ENCODE data around the gene SREBF1.
"Not testable (repeated sequence)": the region's sequence is repeated elsewhere in the genome, so short reads cannot be mapped to it uniquely, and the experiment has no call there.

Gene SREBF1

DNA sequence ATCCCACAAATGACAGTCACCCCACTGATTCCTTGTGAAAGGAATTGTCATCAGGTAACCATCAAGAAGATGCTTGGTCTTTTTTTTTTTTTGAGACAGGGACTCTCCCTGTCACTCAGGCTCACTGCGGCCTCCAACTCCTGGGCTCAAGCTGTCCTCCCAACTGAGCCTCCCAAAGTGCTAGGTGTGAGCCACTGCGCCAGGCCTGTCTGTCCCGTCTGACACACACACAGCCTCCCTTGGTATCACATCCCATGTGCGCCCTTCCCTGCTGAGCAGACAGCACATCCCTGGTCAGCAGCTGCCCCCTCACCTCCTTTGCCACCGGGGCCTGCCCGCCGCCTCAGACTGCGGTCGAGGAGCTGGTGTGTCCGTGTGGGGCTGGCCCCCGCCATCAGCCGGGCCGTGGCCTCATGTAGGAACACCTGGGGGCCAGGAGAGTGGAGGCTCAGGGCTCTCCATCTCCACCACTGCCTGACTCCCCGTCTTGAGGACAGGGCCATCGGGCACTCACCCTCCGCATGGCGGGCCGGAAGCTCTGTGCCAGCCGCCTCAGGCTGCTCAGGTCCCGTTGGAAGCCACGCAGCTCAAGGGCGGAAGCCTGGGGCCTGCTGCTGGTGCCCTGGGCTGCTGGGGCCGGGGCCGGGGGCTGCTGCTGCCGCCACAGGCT, 23.6 kb downstream of the SREBF1 start:
- Histone ChIP-seq H3K4me1 (ENCODE audit: control insufficient read depth, insufficient read depth, low read length) (peaks cover 22% of the 10 kb centered on the region), H3K27me3 (replicated peaks; ENCODE audit: control insufficient read depth, insufficient read depth, low read length) (no peaks in the 10 kb centered on the region), H3K4me3 (ENCODE audit: low read length) (no peak overlapping the region), H3K36me3 (ENCODE audit: control insufficient read depth, insufficient read depth, low read length, severe bottlenecking) (peaks cover 63% of the 10 kb centered on the region), H3K9ac (ENCODE audit: low read length) (no peak overlapping the region), H3K9me3 (ENCODE audit: control insufficient read depth, low read length) (no peaks in the 10 kb centered on the region)
- no peak for DNase-seq (ENCODE audit: low read depth)

DNA sequence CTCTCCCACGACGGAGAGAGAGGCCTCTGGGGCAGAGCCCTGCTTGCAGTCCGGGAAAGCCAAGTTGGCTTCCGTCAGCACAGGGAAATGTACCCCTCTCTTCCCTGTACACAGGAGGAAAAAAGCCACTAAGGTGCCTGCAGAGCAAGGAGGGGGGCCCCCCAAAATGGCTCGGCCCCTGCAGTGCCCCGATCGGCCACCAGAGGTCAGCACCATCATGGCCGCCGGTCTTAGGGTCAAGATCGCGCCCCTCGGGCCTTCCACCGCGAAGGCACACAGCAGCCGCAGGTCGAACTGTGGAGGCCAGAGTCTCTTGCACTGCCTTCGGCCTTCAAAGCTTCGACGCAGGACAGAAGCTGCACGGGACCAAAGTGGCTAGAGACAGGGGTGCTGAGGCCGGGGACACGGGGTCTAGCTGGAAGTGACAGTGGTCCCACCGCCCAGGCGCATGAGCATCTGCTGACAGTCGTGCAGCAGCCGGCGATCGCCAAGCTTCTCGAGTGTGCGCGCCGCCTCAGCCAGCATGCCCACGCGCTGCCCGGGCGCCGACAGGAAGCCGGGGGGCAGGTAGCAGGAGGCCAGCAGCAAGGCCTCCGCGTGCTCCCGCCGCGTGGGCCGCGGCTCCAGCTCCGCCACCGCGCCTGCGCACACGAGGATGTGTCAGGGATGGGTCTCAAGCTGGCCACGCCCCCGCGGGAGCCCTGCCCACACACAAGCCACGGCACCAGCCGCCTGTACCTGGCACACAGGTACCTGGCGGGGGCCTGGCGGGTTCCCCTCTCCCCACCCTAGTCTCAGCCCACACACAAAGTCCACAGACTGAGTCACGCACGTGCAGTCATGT, 24.4 kb downstream of the SREBF1 start:
- Histone ChIP-seq H3K9me3 (ENCODE audit: control insufficient read depth, low read length) (no peaks in the 10 kb centered on the region), H3K27me3 (replicated peaks; ENCODE audit: control insufficient read depth, insufficient read depth, low read length) (no peaks in the 10 kb centered on the region), H3K4me3 (ENCODE audit: low read length) (no peak overlapping the region), H3K9ac (ENCODE audit: low read length) (no peak overlapping the region), H3K36me3 (ENCODE audit: control insufficient read depth, insufficient read depth, low read length, severe bottlenecking) (peaks cover 58% of the 10 kb centered on the region), H3K4me1 (ENCODE audit: control insufficient read depth, insufficient read depth, low read length) (peaks cover 19% of the 10 kb centered on the region)
- DNase-seq (ENCODE audit: low read depth) = peak; percentile 71

DNA sequence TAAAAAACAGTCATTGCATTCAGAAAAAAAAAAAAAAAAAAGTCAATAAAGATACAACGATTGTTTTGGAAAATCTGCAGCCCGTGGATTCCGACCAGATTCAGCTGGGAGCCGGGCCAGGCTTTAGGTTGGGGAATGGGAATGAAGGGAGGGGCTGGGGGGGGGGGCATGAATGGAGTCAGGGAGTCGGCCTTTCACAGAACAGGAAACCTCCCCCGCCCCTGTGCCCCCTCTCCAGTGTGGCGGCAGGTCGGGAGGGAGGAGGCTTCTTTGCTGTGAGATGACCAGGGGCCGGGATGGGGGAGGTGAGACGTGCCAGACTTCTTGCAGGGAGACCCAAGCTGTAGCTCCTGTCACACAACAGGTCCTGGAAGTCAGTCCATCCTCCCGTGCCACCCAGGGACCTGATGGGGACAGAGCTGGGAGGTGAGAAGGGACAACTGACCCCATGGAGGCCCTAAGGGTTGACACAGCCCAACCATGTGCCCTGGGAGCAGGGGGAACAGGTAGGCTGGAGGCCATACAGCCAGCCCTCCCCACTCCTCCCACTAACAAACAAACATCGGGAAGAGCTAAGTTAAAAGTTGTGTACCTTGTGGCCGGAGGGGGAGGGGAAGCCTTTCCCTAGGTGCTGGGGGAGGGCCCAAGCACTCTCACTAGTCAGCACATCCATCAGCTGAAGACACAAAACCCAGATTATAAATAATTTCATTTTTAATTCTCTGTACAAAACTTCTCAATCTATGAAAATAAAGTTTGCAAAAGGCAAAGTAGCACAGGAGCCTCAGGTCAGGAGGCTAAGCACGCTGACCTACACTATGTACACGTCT, 25.2 kb downstream of the SREBF1 start:
- no peaks in the 10 kb centered on the region for H3K9me3 ChIP-seq (ENCODE audit: control insufficient read depth, low read length)
- peaks cover 19% of the 10 kb centered on the region for H3K4me1 ChIP-seq (ENCODE audit: control insufficient read depth, insufficient read depth, low read length)
- no peak for DNase-seq (ENCODE audit: low read depth)
- H3K9ac ChIP-seq (ENCODE audit: low read length) = no peak overlapping the region
- peaks cover 50% of the 10 kb centered on the region for H3K36me3 ChIP-seq (ENCODE audit: control insufficient read depth, insufficient read depth, low read length, severe bottlenecking)
- no peaks in the 10 kb centered on the region for H3K27me3 ChIP-seq (replicated peaks; ENCODE audit: control insufficient read depth, insufficient read depth, low read length)
- no peak overlapping the region for H3K4me3 ChIP-seq (ENCODE audit: low read length)

GRCh38 chr17:17810895-17811248, 25.9 kb downstream of the SREBF1 start:
- DNase-seq (ENCODE audit: low read depth) = no peak
- H3K4me1 ChIP-seq (ENCODE audit: control insufficient read depth, insufficient read depth, low read length) = peaks cover 19% of the 10 kb centered on the region
- H3K4me3 ChIP-seq (ENCODE audit: low read length) = peak overlapping the region; percentile 23
- peak overlapping the region; percentile 68 for H3K9ac ChIP-seq (ENCODE audit: low read length)
- no peaks in the 10 kb centered on the region for H3K27me3 ChIP-seq (replicated peaks; ENCODE audit: control insufficient read depth, insufficient read depth, low read length)
- H3K9me3 ChIP-seq (ENCODE audit: control insufficient read depth, low read length) = no peaks in the 10 kb centered on the region
- peaks cover 46% of the 10 kb centered on the region for H3K36me3 ChIP-seq (ENCODE audit: control insufficient read depth, insufficient read depth, low read length, severe bottlenecking)

DNA sequence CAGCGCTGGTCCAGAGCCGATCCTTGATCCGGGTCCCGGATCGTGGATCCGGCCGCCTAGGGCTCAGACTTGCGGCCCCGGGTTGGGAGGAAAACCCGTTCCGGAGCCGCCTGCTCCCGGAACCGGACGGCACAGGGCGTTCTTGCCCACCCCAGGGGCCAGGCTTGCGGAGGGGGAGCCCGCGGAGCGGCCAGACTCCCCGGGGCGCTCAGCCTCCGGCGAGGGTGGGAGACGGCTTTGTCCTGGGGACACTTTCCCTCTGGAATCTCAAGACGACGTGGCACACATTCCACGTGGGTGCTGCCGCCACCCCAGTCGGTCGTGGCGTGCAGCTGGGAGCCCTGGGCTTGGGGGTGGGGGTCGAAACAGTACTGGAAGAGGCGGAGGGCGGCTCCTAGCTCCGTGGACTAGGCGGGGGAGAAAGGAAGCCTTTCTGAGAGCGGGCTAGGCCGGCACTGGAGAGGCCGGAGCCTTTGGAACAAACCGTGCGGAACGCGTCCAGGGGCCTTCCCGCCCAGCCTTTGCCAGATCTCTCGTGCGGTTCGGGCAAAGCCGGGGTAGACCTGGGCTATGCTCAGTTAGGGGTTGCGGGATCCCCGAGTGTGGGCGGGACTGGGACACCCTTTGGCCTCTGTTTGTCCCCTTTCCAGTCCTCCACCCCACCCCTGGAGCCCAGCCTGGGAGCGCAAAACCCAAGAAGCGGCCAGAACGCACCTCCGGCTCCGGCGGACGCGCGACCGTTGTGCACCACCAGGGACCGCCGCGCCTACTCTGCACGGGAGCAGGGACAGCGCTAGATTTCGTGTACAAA, 26.5 kb downstream of the SREBF1 start:
- peaks cover 15% of the 10 kb centered on the region for H3K4me1 ChIP-seq (ENCODE audit: control insufficient read depth, insufficient read depth, low read length)
- peaks cover 46% of the 10 kb centered on the region for H3K36me3 ChIP-seq (ENCODE audit: control insufficient read depth, insufficient read depth, low read length, severe bottlenecking)
- no peak for DNase-seq (ENCODE audit: low read depth)
- H3K9me3 ChIP-seq (ENCODE audit: control insufficient read depth, low read length) = no peaks in the 10 kb centered on the region
- peak overlapping the region; percentile 68 for H3K9ac ChIP-seq (ENCODE audit: low read length)
- no peaks in the 10 kb centered on the region for H3K27me3 ChIP-seq (replicated peaks; ENCODE audit: control insufficient read depth, insufficient read depth, low read length)
- H3K4me3 ChIP-seq (ENCODE audit: low read length) = peak overlapping the region; percentile 65

- peaks cover 14% of the 10 kb centered on the region for H3K4me1 ChIP-seq (ENCODE audit: control insufficient read depth, insufficient read depth, low read length)
- no peak overlapping the region for H3K4me3 ChIP-seq (ENCODE audit: low read length)
- H3K36me3 ChIP-seq (ENCODE audit: control insufficient read depth, insufficient read depth, low read length, severe bottlenecking) = peaks cover 41% of the 10 kb centered on the region
- H3K27me3 ChIP-seq (replicated peaks; ENCODE audit: control insufficient read depth, insufficient read depth, low read length) = no peaks in the 10 kb centered on the region
- H3K9ac ChIP-seq (ENCODE audit: low read length) = peak overlapping the region; percentile 68
- no peaks in the 10 kb centered on the region for H3K9me3 ChIP-seq (ENCODE audit: control insufficient read depth, low read length)
- DNase-seq (ENCODE audit: low read depth) = no peak
These were observed 27.2 kb downstream of the SREBF1 start for GRCh38 chr17:17809531-17810083.

GRCh38 chr17:17808706-17809432, 27.9 kb downstream of the SREBF1 start:
- Histone ChIP-seq H3K27me3 (replicated peaks; ENCODE audit: control insufficient read depth, insufficient read depth, low read length) (no peaks in the 10 kb centered on the region), H3K36me3 (ENCODE audit: control insufficient read depth, insufficient read depth, low read length, severe bottlenecking) (peaks cover 41% of the 10 kb centered on the region), H3K4me1 (ENCODE audit: control insufficient read depth, insufficient read depth, low read length) (peaks cover 14% of the 10 kb centered on the region), H3K4me3 (ENCODE audit: low read length) (no peak overlapping the region), H3K9ac (ENCODE audit: low read length) (no peak overlapping the region), H3K9me3 (ENCODE audit: control insufficient read depth, low read length) (no peaks in the 10 kb centered on the region)
- no peak for DNase-seq (ENCODE audit: low read depth)

- not testable (repeated sequence) for DNase-seq (ENCODE audit: low read depth); H3K4me3 ChIP-seq (ENCODE audit: low read length); H3K9me3 ChIP-seq (ENCODE audit: control insufficient read depth, low read length); H3K9ac ChIP-seq (ENCODE audit: low read length); H3K27me3 ChIP-seq (replicated peaks; ENCODE audit: control insufficient read depth, insufficient read depth, low read length)
- Histone ChIP-seq H3K4me1 (ENCODE audit: control insufficient read depth, insufficient read depth, low read length) (peaks cover 14% of the 10 kb centered on the region), H3K36me3 (ENCODE audit: control insufficient read depth, insufficient read depth, low read length, severe bottlenecking) (peaks cover 35% of the 10 kb centered on the region)
These were observed 28.6 kb downstream of the SREBF1 start for GRCh38 chr17:17808200-17808599.

DNA sequence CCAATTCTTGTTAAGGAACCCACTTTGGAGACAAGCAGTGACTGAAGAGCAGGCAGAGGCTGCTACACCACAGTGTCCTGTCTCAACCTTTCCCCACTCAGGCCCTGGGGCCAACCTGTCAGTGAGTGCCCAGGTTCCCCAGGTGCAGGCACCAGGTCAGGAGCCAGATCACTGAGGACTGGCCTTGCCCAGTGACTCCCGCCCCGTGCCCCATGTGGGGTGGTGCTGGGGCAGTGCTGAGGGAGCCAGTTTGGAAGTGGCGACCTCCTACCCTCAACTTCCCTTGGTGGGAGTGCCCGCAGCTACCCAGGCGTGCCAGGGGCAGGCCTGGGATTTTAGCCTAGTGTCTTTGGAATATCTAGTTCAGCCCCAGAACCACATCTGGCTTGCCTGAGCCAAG, 29.3 kb downstream of the SREBF1 start:
- Histone ChIP-seq H3K36me3 (ENCODE audit: control insufficient read depth, insufficient read depth, low read length, severe bottlenecking) (peaks cover 27% of the 10 kb centered on the region), H3K4me1 (ENCODE audit: control insufficient read depth, insufficient read depth, low read length) (peaks cover 12% of the 10 kb centered on the region), H3K4me3 (ENCODE audit: low read length) (no peak overlapping the region), H3K27me3 (replicated peaks; ENCODE audit: control insufficient read depth, insufficient read depth, low read length) (no peaks in the 10 kb centered on the region), H3K9ac (ENCODE audit: low read length) (no peak overlapping the region), H3K9me3 (ENCODE audit: control insufficient read depth, low read length) (no peaks in the 10 kb centered on the region)
- no peak for DNase-seq (ENCODE audit: low read depth)

DNA sequence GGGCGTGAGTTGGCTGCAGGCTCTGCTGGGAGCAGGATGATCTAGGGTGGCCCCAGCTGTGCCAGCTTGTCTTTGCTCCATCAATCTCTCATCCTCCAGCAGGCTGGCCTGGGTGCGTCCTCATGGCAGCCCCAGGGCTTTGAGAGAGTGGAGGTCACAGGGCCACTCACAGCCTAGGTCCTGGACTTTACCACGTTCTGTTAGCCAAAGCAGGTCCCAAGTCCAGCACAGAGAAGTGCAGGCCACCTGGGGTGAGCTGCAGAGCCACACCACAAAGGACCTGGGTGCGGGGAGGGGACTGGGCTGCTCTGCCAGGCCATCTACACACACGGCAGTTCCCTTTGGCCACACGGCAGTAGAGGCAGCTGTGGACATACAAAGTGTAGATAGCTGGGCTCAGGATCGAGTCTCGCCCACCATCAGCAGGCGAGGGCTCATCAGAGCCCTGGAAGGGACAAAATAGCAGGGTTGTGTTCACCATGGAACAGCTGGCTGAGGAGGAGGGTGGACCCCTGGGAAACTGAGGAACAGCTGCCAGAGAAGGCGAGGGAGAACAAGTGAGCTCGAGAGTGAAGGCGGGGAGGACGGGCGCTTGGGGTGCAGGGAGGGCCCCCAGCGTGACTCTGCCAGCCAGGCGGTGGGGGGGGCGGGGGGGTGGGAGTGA, 30.0 kb downstream of the SREBF1 start:
- Histone ChIP-seq H3K9me3 (ENCODE audit: control insufficient read depth, low read length) (no peaks in the 10 kb centered on the region), H3K4me3 (ENCODE audit: low read length) (no peak overlapping the region), H3K27me3 (replicated peaks; ENCODE audit: control insufficient read depth, insufficient read depth, low read length) (no peaks in the 10 kb centered on the region), H3K36me3 (ENCODE audit: control insufficient read depth, insufficient read depth, low read length, severe bottlenecking) (peaks cover 21% of the 10 kb centered on the region), H3K9ac (ENCODE audit: low read length) (no peak overlapping the region), H3K4me1 (ENCODE audit: control insufficient read depth, insufficient read depth, low read length) (peaks cover 10% of the 10 kb centered on the region)
- no peak for DNase-seq (ENCODE audit: low read depth)

All from adipocyte (in vitro differentiated cells).